H1 (cell line): ENCODE results near the gene HOXB7. TPM values are rescaled to one million over a fixed set of nuclear protein-coding genes. Genes with fewer than 3 reads are reported as not detected.

ENCODE experiments used
- CTCF ChIA-PET: fragments of 300-600 bp; sonication (Branson Sonifier 250); formaldehyde crosslinking; loops from one replicate; lab custom pipeline; 2021; ENCODE audit not compliant: partially characterized antibody; lab: Charles Lee
- POLR2A ChIA-PET: fragments of 300-600 bp; sonication (Branson Sonifier 250); formaldehyde crosslinking; loops from one replicate; lab custom pipeline; 2021; ENCODE audit warnings: inconsistent platforms; ENCODE audit not compliant: partially characterized antibody; lab: Charles Lee
- DNase-seq, 2 experiments: peaks; one replicate each; pipeline versions ENCODE4 v3.0.0 to v3.0.0-alpha.2; 2010 to 2022; ENCODE audit warnings: low spot score in 2 of 2, low read depth in 1 of 2, mixed read lengths in 1 of 2
- FAIRE-seq: peaks from 2 replicates; lab custom pipeline; 2011; peaks lifted over from hg19 to GRCh38; lab: Jason Lieb, UNC
- H2AFZ ChIP-seq: 2 replicates; pipeline ENCODE4 v1.8.1; 2012; ENCODE audit warnings: low read length, inconsistent platforms
- H2AK5ac ChIP-seq: 2 replicates; pipeline ENCODE4 v1.6.1; 2013; ENCODE audit warnings: low read depth, low read length
- H2BK120ac ChIP-seq: replicated peaks from 2 replicates; pipeline ENCODE3; 2013; ENCODE audit warnings: low read depth, low read length, inconsistent platforms
- H2BK12ac ChIP-seq: 2 replicates; pipeline ENCODE4 v1.6.1; 2013; ENCODE audit warnings: low read depth, low read length
- H2BK15ac ChIP-seq: 2 replicates; pipeline ENCODE4 v1.6.1; 2013; ENCODE audit warnings: low read length
- H2BK20ac ChIP-seq: 2 replicates; pipeline ENCODE4 v1.6.1; 2013; ENCODE audit warnings: low read length
- H2BK5ac ChIP-seq: 2 replicates; pipeline ENCODE4 v1.6.1; 2013; ENCODE audit warnings: low read depth, low read length
- H3K14ac ChIP-seq: 2 replicates; pipeline ENCODE4 v1.6.1; 2013; ENCODE audit warnings: inconsistent platforms; ENCODE audit not compliant: insufficient read length
- H3K18ac ChIP-seq: 2 replicates; pipeline ENCODE4 v1.6.1; 2013; ENCODE audit warnings: low read length; ENCODE audit errors: extremely low read depth
- H3K23ac ChIP-seq: 2 replicates; pipeline ENCODE4 v1.6.1; 2013; ENCODE audit warnings: inconsistent platforms; ENCODE audit not compliant: insufficient read length
- H3K23me2 ChIP-seq: 2 replicates; pipeline ENCODE4 v1.6.1; 2013; ENCODE audit warnings: low read depth, low read length
- H3K27ac ChIP-seq: 2 replicates; pipeline ENCODE4 v1.6.1; 2011; ENCODE audit warnings: low read depth, low read length, inconsistent platforms
- H3K27me3 ChIP-seq, 4 experiments: replicated peaks in 1 of 4; 1 replicate in 1 of 4; 2 replicates in 3 of 4; pipeline versions ENCODE4 v1.6.1 to v1.8.1; 2011 to 2013; ENCODE audit warnings: low read length in 3 of 4, mild to moderate bottlenecking in 3 of 4, inconsistent platforms in 2 of 4, mixed read lengths in 2 of 4, moderate library complexity in 1 of 4; ENCODE audit not compliant: control insufficient read depth in 3 of 4, insufficient read depth in 3 of 4; ENCODE audit errors: extremely low read depth in 1 of 4
- H3K36me3 ChIP-seq, 4 experiments: 2 replicates each; pipeline versions ENCODE4 v1.6.1 to v1.8.1; 2011 to 2013; ENCODE audit warnings: mild to moderate bottlenecking in 4 of 4, low read length in 3 of 4, moderate library complexity in 2 of 4, control low read depth in 1 of 4, inconsistent platforms in 1 of 4; ENCODE audit not compliant: insufficient read depth in 4 of 4, control insufficient read depth in 2 of 4
- H3K4ac ChIP-seq: replicated peaks from 2 replicates; pipeline ENCODE3; 2013; ENCODE audit warnings: low read length, low read depth, mixed read lengths, inconsistent platforms; ENCODE audit not compliant: insufficient read length
- H3K4me1 ChIP-seq, 4 experiments: replicated peaks in 1 of 4; 1 replicate in 1 of 4; 2 replicates in 3 of 4; pipeline versions ENCODE4 v1.6.1 to v1.8.1; 2011 to 2013; ENCODE audit warnings: low read length in 3 of 4, inconsistent platforms in 2 of 4, mixed read lengths in 1 of 4; ENCODE audit not compliant: insufficient read depth in 4 of 4, control insufficient read depth in 3 of 4
- H3K4me2 ChIP-seq, 2 experiments: 2 replicates each; pipeline versions ENCODE4 v1.6.1 to v1.8.1; 2011 to 2013; ENCODE audit warnings: low read depth in 2 of 2, low read length in 2 of 2, control low read depth in 1 of 2, inconsistent platforms in 1 of 2, mild to moderate bottlenecking in 1 of 2; ENCODE audit not compliant: insufficient read depth in 1 of 2
- H3K4me3 ChIP-seq, 4 experiments: fragments of 200-600, 300-600 bp in 1 of 4; sonication (generic), shearing (Covaris generic), sonication (Bioruptor Twin) in 1 of 4; 2 replicates each; pipeline versions ENCODE4 v1.5.1 to v1.8.1; 2011 to 2016; ENCODE audit warnings: low read length in 4 of 4, low read depth in 3 of 4, control low read depth in 2 of 4, inconsistent platforms in 2 of 4, mild to moderate bottlenecking in 2 of 4, mixed read lengths in 1 of 4, moderate library complexity in 1 of 4; ENCODE audit not compliant: insufficient read depth in 2 of 4; ENCODE audit errors: extremely low read depth in 1 of 4
- H3K56ac ChIP-seq: replicated peaks from 2 replicates; pipeline ENCODE3; 2013; ENCODE audit warnings: low read depth, mild to moderate bottlenecking, mixed read lengths, low read length, inconsistent platforms; ENCODE audit not compliant: insufficient read length
- H3K79me1 ChIP-seq: 2 replicates; pipeline ENCODE4 v1.6.1; 2013; ENCODE audit warnings: low read depth, low read length, control low read depth
- H3K79me2 ChIP-seq, 2 experiments: 2 replicates each; pipeline versions ENCODE4 v1.6.1 to v1.8.1; 2012 to 2013; ENCODE audit warnings: low read length in 2 of 2, mild to moderate bottlenecking in 2 of 2, inconsistent platforms in 1 of 2; ENCODE audit not compliant: insufficient read depth in 2 of 2, control insufficient read depth in 1 of 2
- H3K9ac ChIP-seq, 4 experiments: replicated peaks in 1 of 4; 1 replicate in 1 of 4; 2 replicates in 3 of 4; pipeline versions ENCODE4 v1.6.1 to v1.8.1; 2011 to 2013; ENCODE audit warnings: low read depth in 3 of 4, low read length in 3 of 4, control low read depth in 2 of 4, mild to moderate bottlenecking in 2 of 4, moderate library complexity in 2 of 4, inconsistent platforms in 1 of 4; ENCODE audit errors: extremely low read depth in 1 of 4
- H3K9me3 ChIP-seq, 2 experiments: 2 replicates each; pipeline versions ENCODE4 v1.6.1 to v1.8.1; 2012 to 2013; ENCODE audit warnings: mild to moderate bottlenecking in 2 of 2, moderate library complexity in 2 of 2, control low read depth in 1 of 2, inconsistent platforms in 1 of 2, low read depth in 1 of 2, low read length in 1 of 2, mixed read lengths in 1 of 2; ENCODE audit not compliant: insufficient read depth in 2 of 2
- H4K20me1 ChIP-seq, 2 experiments: replicated peaks in 1 of 2; 2 replicates each; pipeline versions ENCODE3 to v1.8.1; 2011 to 2013; ENCODE audit warnings: inconsistent platforms in 2 of 2, low read length in 2 of 2, mild to moderate bottlenecking in 1 of 2; ENCODE audit not compliant: insufficient read depth in 2 of 2, control insufficient read depth in 1 of 2
- H4K5ac ChIP-seq: 2 replicates; pipeline ENCODE4 v1.6.1; 2013; ENCODE audit warnings: low read length, low read depth, mixed read lengths, inconsistent platforms; ENCODE audit not compliant: insufficient read length
- H4K8ac ChIP-seq: 2 replicates; pipeline ENCODE4 v1.8.0; 2013; ENCODE audit warnings: mild to moderate bottlenecking, moderate library complexity, low read length, inconsistent platforms; ENCODE audit not compliant: insufficient read depth; ENCODE audit errors: extremely low read depth
- H4K91ac ChIP-seq: replicated peaks from 2 replicates; pipeline ENCODE3; 2013; ENCODE audit warnings: low read length, mixed read lengths, inconsistent platforms; ENCODE audit not compliant: insufficient read length
- ATF3 ChIP-seq: IDR thresholded peaks from 2 replicates; pipeline ENCODE4 v1.6.1; 2011; ENCODE audit warnings: low read depth, mild to moderate bottlenecking, low read length; ENCODE audit not compliant: insufficient read depth
- CHD1 ChIP-seq: IDR thresholded peaks from 2 replicates; pipeline ENCODE4 v1.6.1; 2012; ENCODE audit warnings: low read depth, low read length, improper control_type of control experiment
- GTF2F1 ChIP-seq: IDR thresholded peaks from 2 replicates; pipeline ENCODE4 v1.6.1; 2012; ENCODE audit warnings: low read depth, low read length, improper control_type of control experiment, borderline replicate concordance
- HDAC6 ChIP-seq: IDR thresholded peaks from one replicate; pipeline ENCODE4 v1.7.1; 2012; ENCODE audit warnings: low read depth, mild to moderate bottlenecking, inconsistent platforms, low read length, moderate library complexity
- KDM5A ChIP-seq: fragments of 200-600 bp; IDR thresholded peaks from 2 replicates; pipeline ENCODE4 v1.7.1; 2012; ENCODE audit warnings: mild to moderate bottlenecking, low read length, inconsistent platforms, mixed read lengths
- NANOG ChIP-seq: IDR thresholded peaks from 2 replicates; pipeline ENCODE4 v1.6.1; 2011; ENCODE audit warnings: low read length, low read depth, mild to moderate bottlenecking, inconsistent platforms; ENCODE audit not compliant: insufficient read depth, poor library complexity, severe bottlenecking
- PHF8 ChIP-seq: fragments of 200-600 bp; sonication (generic); conservative IDR thresholded peaks from 2 replicates; pipeline ENCODE4 v1.7.1; 2012; ENCODE audit warnings: low read depth, mild to moderate bottlenecking, inconsistent platforms, low read length, moderate library complexity
- RBBP5 ChIP-seq: IDR thresholded peaks from 2 replicates; pipeline ENCODE4 v1.7.1; 2012; ENCODE audit warnings: low read depth, mild to moderate bottlenecking, inconsistent platforms, low read length, moderate library complexity, borderline replicate concordance
- RNF2 ChIP-seq: fragments of 200-900, 300-1000 bp; sonication (generic); IDR thresholded peaks from 2 replicates; pipeline ENCODE4 v1.7.1; 2016; ENCODE audit warnings: borderline replicate concordance, low read depth, mild to moderate bottlenecking, antibody characterized with exemption, low read length; ENCODE audit not compliant: poor library complexity, severe bottlenecking; ENCODE audit errors: missing control alignments
- SP2 ChIP-seq: IDR thresholded peaks from 2 replicates; pipeline ENCODE4 v1.6.1; 2012; ENCODE audit warnings: mild to moderate bottlenecking, low read length, inconsistent platforms
- TBP ChIP-seq: IDR thresholded peaks from 2 replicates; pipeline ENCODE4 v1.6.1; 2011; ENCODE audit warnings: low read depth, low read length, improper control_type of control experiment
- USF2 ChIP-seq: IDR thresholded peaks from 2 replicates; pipeline ENCODE4 v1.6.1; 2011; ENCODE audit warnings: low read length, improper control_type of control experiment
- WGBS, 2 experiments: shearing (Covaris generic) in 1 of 2; methylation state at CpG; one replicate each; pipeline versions ENCODE4 v1.1.6 to v1.1.7; 2013 to 2015; ENCODE audit warnings: low lambda C conversion rate in 2 of 2, mixed read lengths in 2 of 2, inconsistent platforms in 1 of 2, low coverage in 1 of 2, missing lambda C conversion rate in 1 of 2; ENCODE audit not compliant: insufficient replicate concordance in 2 of 2, insufficient coverage in 1 of 2, insufficient read length in 1 of 2; ENCODE audit errors: extremely low coverage in 1 of 2, missing lambda C conversion rate in 1 of 2; 5-methylcytosine and 5-hydroxymethylcytosine counted together
- polyA plus RNA-seq, 7 experiments: library from polyadenylated mRNA; depleted of rRNA in 3 of 7; stranded (reverse) in 5 of 7; unstranded in 2 of 7; fragments of >200 nt in 5 of 7; fragments of 200-250 nt in 2 of 7; gene quantifications; 1 replicate in 5 of 7; 2 replicates in 1 of 7; 4 replicates in 1 of 7; pipeline versions ENCODE4 v1.2.1 to v1.2.3, GENCODE V29; 2011 to 2013; ENCODE audit warnings: missing spikeins in 2 of 7, mixed read lengths in 2 of 7
- total RNA-seq: library from RNA; stranded (reverse); fragmentation: NEBNext Ultra II Directional; extraction: Animal tissue kit (Norgen Biotek cat#: 25700); gene quantifications from 2 replicates; pipeline ENCODE4 v1.2.1, GENCODE V29; 2021

Gene HOXB7
- total and polyA plus RNA-seq, 2 of the 8 experiments (the other 6 are each of a cell fraction or from before 2014, with no cell fraction given): not detected

- Histone ChIP-seq H3K4ac (no peak overlapping the region), H3K9me3 (no peaks in the 10 kb centered on the region), H2AK5ac (no peak overlapping the region), H3K36me3 (no peaks in the 10 kb centered on the region; a peak in 1 of 8 replicates), H3K27ac (no peak overlapping the region), H2BK120ac (no peak overlapping the region), H3K23me2 (peaks cover 2% of the 10 kb centered on the region; the same call in 1 of the 2 replicates), H3K56ac (no peak overlapping the region), H3K4me1 (peaks cover 0 to 16% (median 5%) of the 10 kb centered on the region in 4 experiments; a peak in 5 of 7 replicates), H3K79me1 (no peaks in the 10 kb centered on the region), H4K8ac (no peak overlapping the region), H3K4me3 (no peak overlapping the region), H3K79me2 (no peaks in the 10 kb centered on the region), H3K14ac (no peak overlapping the region), H4K91ac (no peak overlapping the region), H4K20me1 (peaks cover 35 to 37% of the 10 kb centered on the region in 2 experiments), H2BK12ac (no peak overlapping the region), H3K23ac (no peak overlapping the region), H2BK5ac (no peak overlapping the region), H3K4me2 (no peak overlapping the region), H3K18ac (no peak overlapping the region), H2AFZ (no peak overlapping the region), H2BK15ac (no peak overlapping the region), H4K5ac (no peak overlapping the region), H2BK20ac (no peak overlapping the region), H3K9ac (no peak overlapping the region), H3K27me3 (peaks cover 97 to 100% (median 100%) of the 10 kb centered on the region in 4 experiments)
- ChIA-PET POLR2A (no interaction called here), CTCF (interaction anchor here (0.5 to 4.6 kb wide), 8 partner anchors 11 to 382 kb away, joined by 3 to 30 read pairs (median 4); partner anchors contain the start of genes HOXB3, HOXB5 and HOXB8)
- 36% methylated on average over 5 of the region's 5 CpGs; no CpG with 5 or more reads in 1 of the 2 experiments for WGBS, 2 experiments
- DNase-seq: no peak
- FAIRE-seq: no peak
- TF ChIP-seq ATF3 (no peak), PHF8 (no peak), GTF2F1 (no peak), CHD1 (no peak), NANOG (no peak), HDAC6 (no peak), SP2 (no peak), USF2 (no peak), KDM5A (no peak), RBBP5 (no peak), TBP (no peak), RNF2 (peak; percentile 91)
These were observed 18.6 kb upstream of the HOXB7 start for GRCh38 chr17:48629411-48629759.
